Natural killer cell treated with Interleukin-12 subunit alpha and Interleukin-12 subunit beta and Interleukin-15 and Interleukin-18, amount 100 ng/mL, for 72 hours (primary cell): ENCODE data around the gene SPSB1. TPM values are rescaled to one million over a fixed set of nuclear protein-coding genes. Genes with fewer than 3 reads are reported as not detected.

Experiments
- ATAC-seq, 2 donors: fragments of 150-1000 bp; cut with Tn5 transposase in 1 of 2; sonication (Bioruptor Pico), chemical (Tn5 transposase) in 1 of 2; 2 replicates each; pipeline ENCODE4 v1.10.0; 2021
- DNase-seq: peaks from one replicate; pipeline ENCODE4 v3.0.0; 2022; ENCODE audit warnings: low spot score
- H3K27ac Mint-ChIP-seq, 2 donors: 1 replicate in 1 of 2; 2 replicates in 1 of 2; pipeline ENCODE4 v1.8.0; 2022; ENCODE audit warnings: mixed read lengths in 2 of 2, mild to moderate bottlenecking in 1 of 2, moderate library complexity in 1 of 2
- H3K27me3 Mint-ChIP-seq, 2 donors: 1 replicate in 1 of 2; 2 replicates in 1 of 2; pipeline ENCODE4 v1.8.0; 2022; ENCODE audit warnings: mixed read lengths in 2 of 2
- H3K36me3 Mint-ChIP-seq: one replicate; pipeline ENCODE4 v1.8.0; 2022; ENCODE audit warnings: mixed read lengths
- H3K4me1 Mint-ChIP-seq, 2 donors: 1 replicate in 1 of 2; 2 replicates in 1 of 2; pipeline ENCODE4 v1.8.0; 2022; ENCODE audit warnings: low read depth in 2 of 2, mixed read lengths in 2 of 2, mild to moderate bottlenecking in 1 of 2
- H3K4me3 Mint-ChIP-seq: one replicate; pipeline ENCODE4 v1.8.0; 2022; ENCODE audit warnings: mixed read lengths
- H3K9me3 Mint-ChIP-seq: 2 replicates; pipeline ENCODE4 v1.8.0; 2022; ENCODE audit warnings: mixed read lengths
- total RNA-seq, 2 donors: library from RNA; stranded (reverse); gene quantifications; one replicate each; pipeline ENCODE4 v1.2.3, GENCODE V29; 2022

SPSB1 gene
- total RNA-seq, 2 donors from 2014 or later, result 0.78 to 1.4 TPM

DNA sequence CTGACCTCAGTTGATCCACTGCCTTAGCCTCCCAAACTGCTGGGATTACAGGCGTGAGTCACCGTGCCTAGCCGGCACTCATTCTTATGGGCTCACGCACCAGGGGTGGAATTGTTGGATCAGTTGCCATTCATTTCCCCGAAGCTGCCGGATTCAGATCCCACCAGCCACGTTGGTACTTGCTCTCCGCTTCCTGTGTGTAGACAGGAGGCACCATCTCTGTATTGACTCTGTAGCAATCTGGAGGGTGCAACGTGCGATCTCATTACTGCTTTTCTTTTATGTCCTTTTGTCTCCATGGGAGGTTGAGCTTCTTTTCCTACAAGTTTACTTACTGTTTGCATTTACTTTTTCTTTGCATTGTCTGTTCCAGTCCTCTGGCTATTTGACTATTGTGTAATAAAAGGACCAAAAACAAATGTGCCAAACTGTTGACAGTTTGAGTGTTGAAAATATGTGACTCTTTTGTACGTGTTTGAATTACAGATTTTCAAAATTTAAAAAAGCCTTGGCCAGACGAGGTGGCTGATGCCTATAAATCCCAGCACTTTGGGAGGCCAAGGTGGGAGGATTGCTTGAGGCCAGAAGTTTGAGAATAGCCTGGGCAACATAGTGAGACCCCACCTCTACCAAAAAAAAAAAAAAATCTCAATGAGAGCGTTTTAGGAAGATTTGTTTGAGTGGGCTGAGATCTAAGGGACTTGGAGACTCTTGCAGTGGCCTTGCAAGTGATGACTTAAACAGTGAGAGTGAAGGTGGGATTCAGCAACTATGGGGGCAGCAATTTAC, 39.1 kb downstream of the SPSB1 start:
- Mint-ChIP-seq H3K36me3 (no peaks in the 10 kb centered on the region), H3K4me1 (peaks cover 14 to 16% of the 10 kb centered on the region in 2 donors), H3K27ac (no peak overlapping the region), H3K9me3 (no peaks in the 10 kb centered on the region), H3K4me3 (no peak overlapping the region), H3K27me3 (peaks cover 0 to 3% of the 10 kb centered on the region in 2 donors)
- no peak for DNase-seq
- no peak for ATAC-seq

DNA sequence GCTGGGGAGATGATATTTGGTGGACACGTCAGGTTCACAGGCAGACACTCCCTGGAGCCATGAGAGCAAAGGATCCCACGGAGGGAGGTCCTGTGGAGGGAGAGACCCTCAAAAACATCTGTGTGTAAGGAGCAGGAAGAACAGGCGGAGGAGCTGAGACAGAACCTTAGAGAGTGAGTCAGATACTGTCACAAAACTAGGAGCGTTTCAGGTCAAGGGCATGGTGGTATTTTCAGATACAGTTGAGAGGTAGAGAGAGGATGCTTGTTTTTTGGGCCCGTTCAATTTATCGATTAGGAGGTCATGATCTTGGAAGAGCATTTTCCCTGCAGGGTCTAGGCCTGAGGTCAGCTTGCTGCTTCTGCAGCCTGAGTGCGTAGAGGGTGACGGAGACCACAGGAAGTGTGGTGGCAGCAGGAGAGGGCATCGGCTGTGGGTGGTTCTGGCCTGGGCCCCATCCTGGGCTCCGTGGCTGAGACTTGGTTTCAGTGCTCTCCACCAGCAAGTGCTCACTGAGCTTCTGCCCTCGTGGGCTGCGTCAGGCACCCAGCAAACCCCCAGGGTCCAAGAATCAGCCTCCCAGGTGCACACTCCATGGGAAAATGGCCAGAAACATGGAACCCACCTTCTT, 39.9 kb downstream of the SPSB1 start:
- H3K27me3 Mint-ChIP-seq, result peaks cover 0 to 3% of the 10 kb centered on the region in 2 donors
- DNase-seq (no peak), ATAC-seq (peak; percentile 64 to 65)
- H3K36me3 Mint-ChIP-seq, result no peaks in the 10 kb centered on the region
- no peaks in the 10 kb centered on the region for H3K9me3 Mint-ChIP-seq
- H3K27ac Mint-ChIP-seq, result no peak overlapping the region
- peaks cover 14 to 16% of the 10 kb centered on the region in 2 donors for H3K4me1 Mint-ChIP-seq
- H3K4me3 Mint-ChIP-seq, result no peak overlapping the region

DNA sequence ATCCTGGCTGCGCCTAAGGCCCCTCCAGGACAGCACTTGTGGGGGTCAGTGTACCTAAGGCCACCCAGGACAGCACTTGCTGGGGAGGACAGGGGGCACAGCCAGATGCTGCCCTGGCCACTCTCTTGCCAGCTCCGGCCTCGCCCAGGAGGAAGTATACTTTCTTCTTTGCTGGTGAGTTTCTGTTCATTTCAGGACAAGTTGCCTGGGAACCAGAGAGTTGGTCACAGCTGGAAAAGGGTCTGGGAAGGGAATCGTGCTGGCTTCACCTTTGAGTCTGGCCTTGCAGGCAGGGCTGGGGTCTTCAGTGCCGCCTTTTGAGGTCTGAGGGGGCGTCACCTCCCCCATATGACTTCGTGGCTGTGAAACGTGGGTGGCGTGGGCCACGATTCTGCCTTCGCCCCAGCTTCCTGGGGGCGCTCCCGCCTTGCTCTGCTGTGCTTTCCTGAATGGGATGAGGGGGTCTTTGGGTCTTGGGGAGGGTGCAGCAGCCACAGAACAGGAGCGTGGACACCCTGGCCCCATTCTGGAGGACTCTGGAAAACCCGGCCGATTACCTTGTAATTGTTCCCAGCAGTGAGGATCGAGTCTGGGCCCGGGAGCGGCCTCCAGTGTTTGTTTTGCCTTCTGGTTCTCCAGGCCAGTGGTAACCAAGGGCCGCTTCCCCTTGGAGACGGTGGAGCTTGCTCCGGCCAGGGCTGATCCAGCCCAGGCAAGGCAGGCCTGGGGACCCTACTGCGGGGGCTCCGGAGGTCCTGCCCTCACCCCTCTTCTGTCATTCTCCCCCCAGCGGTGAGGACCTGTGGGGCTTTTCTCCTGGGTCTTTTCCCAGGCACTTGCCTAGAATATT, 45.9 kb downstream of the SPSB1 start:
- ATAC-seq (no peak), DNase-seq (no peak)
- Mint-ChIP-seq H3K27me3 (no peaks in the 10 kb centered on the region), H3K9me3 (no peaks in the 10 kb centered on the region), H3K4me1 (peaks cover 3 to 5% of the 10 kb centered on the region in 2 donors), H3K36me3 (no peaks in the 10 kb centered on the region), H3K27ac (no peak overlapping the region), H3K4me3 (no peak overlapping the region)

DNA sequence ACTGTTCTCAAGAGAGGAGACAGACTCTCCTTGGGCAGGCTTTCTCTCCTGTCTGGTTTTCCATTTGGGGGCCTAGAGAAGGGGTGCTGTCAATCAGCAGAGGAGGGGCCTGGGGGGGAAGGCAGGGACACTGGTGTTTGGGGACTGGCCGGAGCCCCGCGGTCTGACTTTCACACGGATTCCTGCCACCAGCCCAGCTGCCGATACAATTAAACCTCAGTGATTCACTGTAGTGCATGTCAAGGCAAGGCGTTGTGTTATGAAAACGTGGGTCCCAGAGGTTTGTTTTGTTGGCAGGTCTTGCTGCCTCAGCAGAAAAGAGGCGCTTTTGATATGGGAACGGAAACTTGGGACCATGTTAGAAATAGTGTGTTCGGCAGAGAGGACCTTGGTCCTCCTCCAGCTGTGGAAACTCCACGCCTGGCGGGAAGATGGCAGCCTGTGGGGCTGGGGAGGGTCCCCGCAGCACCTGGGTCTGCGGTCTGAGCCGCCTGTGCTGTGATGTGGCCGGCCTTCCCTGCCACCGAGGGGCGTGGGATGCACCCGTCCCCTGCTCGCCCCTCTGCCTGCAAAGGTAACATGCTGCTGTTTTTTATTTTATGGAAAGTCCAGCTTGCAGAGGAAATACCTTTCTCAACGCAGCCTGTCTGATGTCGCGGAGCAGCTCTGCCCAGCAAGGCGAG, 47.6 kb downstream of the SPSB1 start:
- Mint-ChIP-seq H3K27ac (no peak overlapping the region), H3K27me3 (no peaks in the 10 kb centered on the region), H3K36me3 (no peaks in the 10 kb centered on the region), H3K4me1 (no peaks in the 10 kb centered on the region), H3K4me3 (no peak overlapping the region), H3K9me3 (no peaks in the 10 kb centered on the region)
- DNase-seq, result no peak
- no peak for ATAC-seq

DNA sequence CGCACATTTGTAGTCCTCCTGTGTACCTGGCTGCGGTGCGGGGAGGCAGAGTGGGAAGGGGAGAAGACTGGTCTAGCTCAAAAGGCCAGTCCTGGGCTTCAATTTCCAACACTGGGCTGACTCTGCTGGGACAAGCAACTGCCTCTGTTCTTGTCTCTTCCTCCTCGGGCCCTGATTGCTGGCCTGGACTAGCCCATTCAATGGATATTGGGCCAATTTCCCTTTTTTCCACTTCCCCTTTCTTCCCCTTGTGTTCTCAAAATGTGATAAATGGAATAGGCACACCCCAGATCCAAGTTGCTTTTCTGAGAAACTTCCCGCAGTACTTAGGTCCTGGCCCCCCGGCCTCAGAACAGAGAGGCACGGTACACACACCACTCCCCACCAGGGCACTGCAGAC, 48.2 kb downstream of the SPSB1 start:
- Mint-ChIP-seq H3K4me3 (no peak overlapping the region), H3K27ac (no peak overlapping the region), H3K9me3 (no peaks in the 10 kb centered on the region), H3K4me1 (no peaks in the 10 kb centered on the region), H3K36me3 (no peaks in the 10 kb centered on the region), H3K27me3 (no peaks in the 10 kb centered on the region)
- DNase-seq (no peak), ATAC-seq (no peak)

DNA sequence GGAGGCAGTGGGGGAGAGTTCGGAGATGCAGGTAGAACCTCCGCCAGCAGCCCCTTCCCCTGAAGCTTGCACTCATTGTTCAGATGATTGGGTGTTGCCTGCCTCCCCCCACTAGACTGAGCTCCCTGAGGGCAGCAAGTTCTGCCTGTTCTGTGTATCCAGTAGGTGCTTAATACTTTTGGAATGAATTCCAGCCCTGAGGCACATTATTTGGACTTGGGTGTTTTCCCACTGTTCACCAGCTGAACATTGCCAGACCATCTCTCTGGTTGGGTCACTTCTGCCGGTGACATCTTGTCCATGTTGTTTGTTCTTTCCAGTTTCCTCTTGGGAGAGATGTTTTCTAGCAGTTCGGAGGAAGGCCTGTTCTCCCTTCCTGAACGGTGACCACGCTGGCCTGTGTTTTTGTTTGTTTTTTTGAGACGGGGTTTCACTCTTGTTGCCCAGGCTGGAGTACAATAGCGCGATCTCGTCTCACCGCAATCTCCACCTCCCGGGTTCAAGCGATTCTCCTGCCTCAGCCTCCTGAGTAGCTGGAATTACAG, 48.7 kb downstream of the SPSB1 start:
- no peak for DNase-seq
- ATAC-seq, result no peak
- H3K27me3 Mint-ChIP-seq, result no peaks in the 10 kb centered on the region
- H3K4me1 Mint-ChIP-seq, result no peaks in the 10 kb centered on the region
- H3K9me3 Mint-ChIP-seq, result no peaks in the 10 kb centered on the region
- no peak overlapping the region for H3K4me3 Mint-ChIP-seq
- no peak overlapping the region for H3K27ac Mint-ChIP-seq
- no peaks in the 10 kb centered on the region for H3K36me3 Mint-ChIP-seq

DNA sequence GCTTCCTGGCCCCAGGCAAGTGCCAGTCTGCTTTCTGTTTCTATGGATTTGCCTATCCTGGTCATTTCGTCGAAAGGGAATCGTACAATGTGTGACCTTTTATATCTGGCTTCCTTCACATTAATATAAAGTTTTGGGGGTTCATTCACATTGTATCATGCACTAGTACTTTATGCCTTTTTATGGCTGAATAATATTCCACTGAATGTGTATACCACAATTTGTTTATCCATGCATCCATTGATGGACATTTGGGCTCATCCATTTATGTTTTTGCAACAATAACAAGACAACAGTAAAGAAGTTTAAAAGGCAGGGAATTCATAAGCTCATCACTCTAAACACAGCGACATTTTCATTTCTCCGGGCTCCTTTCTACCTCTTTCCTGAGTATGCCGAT, 50.6 kb downstream of the SPSB1 start:
- ATAC-seq (no peak), DNase-seq (no peak)
- H3K4me1 Mint-ChIP-seq, result no peaks in the 10 kb centered on the region
- H3K36me3 Mint-ChIP-seq, result no peaks in the 10 kb centered on the region
- H3K4me3 Mint-ChIP-seq, result no peak overlapping the region
- no peaks in the 10 kb centered on the region for H3K9me3 Mint-ChIP-seq
- H3K27ac Mint-ChIP-seq, result no peak overlapping the region
- no peaks in the 10 kb centered on the region for H3K27me3 Mint-ChIP-seq

DNA sequence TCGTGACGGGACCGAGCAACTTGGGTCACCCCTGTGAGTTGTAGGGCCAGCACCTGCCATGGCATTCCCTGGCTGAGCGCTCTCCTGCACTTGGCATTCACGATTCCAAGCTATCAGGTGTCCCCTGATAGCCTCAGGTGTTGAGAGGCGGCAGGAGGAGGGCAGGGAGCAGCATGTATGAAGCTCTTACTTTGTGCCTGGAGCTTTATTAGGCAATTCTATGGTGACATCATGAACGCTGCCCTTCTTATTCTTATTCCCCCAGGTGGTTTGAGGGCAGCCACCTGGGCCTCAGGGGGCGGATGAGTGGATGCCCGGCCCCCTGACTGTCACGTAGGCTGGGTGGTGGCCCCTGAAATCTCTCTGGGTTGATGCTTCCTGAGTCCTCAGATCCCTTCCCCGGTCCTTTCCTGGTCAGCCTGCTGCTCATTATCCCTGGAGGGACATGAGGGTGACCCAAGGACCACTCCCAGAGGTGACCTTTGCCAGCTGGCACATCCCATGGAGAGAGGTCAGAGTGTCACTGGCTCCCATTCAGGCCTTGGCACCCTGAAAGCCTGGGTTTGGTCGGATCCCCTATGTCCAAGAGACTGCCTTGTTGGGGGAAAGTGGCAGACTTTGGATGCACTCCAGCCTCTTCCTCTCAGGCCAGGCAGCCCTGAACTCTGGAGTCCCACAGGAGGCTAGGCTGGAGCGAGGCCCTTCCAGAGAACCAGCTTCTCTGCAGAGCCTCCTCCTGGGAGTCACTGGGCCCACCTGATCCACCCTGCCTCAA, 51.9 kb downstream of the SPSB1 start:
- no peak overlapping the region for H3K4me3 Mint-ChIP-seq
- no peaks in the 10 kb centered on the region for H3K27me3 Mint-ChIP-seq
- no peak overlapping the region for H3K27ac Mint-ChIP-seq
- no peaks in the 10 kb centered on the region for H3K9me3 Mint-ChIP-seq
- DNase-seq (no peak), ATAC-seq (no peak)
- H3K36me3 Mint-ChIP-seq, result no peaks in the 10 kb centered on the region
- no peaks in the 10 kb centered on the region for H3K4me1 Mint-ChIP-seq

DNA sequence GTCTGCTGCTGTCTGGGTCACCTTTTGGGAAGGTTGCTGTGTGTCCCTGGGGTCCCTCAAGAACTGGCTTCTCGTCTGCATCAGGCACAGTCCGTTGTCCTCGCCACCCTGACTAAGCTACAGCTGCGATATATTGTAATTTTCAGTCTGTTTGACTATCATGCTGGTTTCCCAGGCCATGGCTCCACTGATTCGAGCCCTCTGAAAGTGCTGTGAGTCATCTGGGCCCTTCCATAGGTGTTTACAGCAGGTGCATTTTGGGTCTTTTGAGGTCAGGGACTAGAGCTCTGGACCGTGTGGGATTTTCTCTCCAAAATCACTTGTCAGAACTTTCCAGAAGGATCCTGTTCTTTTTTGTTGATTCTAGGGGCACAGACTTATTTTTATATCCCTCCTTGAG, 52.8 kb downstream of the SPSB1 start:
- Mint-ChIP-seq H3K9me3 (no peaks in the 10 kb centered on the region), H3K4me3 (no peak overlapping the region), H3K4me1 (no peaks in the 10 kb centered on the region), H3K27ac (no peak overlapping the region), H3K36me3 (no peaks in the 10 kb centered on the region), H3K27me3 (no peaks in the 10 kb centered on the region)
- ATAC-seq (no peak), DNase-seq (no peak)

DNA sequence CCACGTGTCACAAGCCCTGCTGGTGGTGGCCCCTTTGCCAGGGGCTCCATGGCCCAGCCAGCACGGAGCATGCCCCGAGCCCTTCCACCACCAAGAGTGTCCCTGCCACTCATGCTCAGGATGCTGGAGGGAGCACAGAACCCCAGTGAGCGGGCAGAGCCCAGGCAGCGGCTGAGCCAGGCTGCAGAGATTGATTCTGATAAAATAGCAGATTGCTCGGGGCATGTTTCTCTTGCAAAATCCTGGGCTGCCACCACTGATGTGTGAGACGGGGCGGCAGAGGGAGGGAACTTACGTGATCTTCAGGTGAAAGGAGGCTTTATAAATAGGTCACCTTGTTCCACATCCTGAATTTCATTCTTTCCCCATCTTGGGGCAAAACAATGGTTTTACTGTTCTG, 53.2 kb downstream of the SPSB1 start:
- ATAC-seq, result no peak
- Mint-ChIP-seq H3K9me3 (no peaks in the 10 kb centered on the region), H3K27ac (no peak overlapping the region), H3K4me3 (no peak overlapping the region), H3K27me3 (no peaks in the 10 kb centered on the region), H3K36me3 (no peaks in the 10 kb centered on the region), H3K4me1 (no peaks in the 10 kb centered on the region)
- DNase-seq, result no peak

DNA sequence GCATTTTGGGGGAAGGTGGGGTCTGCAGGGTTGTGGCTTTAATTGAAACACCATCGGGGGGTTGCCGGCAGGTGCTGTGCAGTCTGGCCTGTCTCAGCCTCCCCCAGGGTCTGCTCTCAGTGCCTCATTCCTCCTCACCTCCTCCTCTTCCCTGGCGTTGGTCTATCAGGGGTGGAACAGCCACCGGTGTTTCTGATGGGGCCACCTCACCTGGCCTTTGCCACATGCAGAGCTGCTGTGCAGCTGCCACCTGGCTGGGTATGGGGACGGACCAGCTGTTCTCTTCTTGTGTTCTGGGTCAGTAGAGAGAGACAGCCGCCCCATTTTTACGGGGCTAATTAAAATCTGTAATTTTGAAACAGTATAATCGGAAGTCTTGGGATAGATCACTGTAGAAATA, 53.9 kb downstream of the SPSB1 start:
- Mint-ChIP-seq H3K9me3 (no peaks in the 10 kb centered on the region), H3K36me3 (no peaks in the 10 kb centered on the region), H3K4me1 (no peaks in the 10 kb centered on the region), H3K27me3 (no peaks in the 10 kb centered on the region), H3K4me3 (no peak overlapping the region), H3K27ac (no peak overlapping the region)
- DNase-seq (no peak), ATAC-seq (no peak)

DNA sequence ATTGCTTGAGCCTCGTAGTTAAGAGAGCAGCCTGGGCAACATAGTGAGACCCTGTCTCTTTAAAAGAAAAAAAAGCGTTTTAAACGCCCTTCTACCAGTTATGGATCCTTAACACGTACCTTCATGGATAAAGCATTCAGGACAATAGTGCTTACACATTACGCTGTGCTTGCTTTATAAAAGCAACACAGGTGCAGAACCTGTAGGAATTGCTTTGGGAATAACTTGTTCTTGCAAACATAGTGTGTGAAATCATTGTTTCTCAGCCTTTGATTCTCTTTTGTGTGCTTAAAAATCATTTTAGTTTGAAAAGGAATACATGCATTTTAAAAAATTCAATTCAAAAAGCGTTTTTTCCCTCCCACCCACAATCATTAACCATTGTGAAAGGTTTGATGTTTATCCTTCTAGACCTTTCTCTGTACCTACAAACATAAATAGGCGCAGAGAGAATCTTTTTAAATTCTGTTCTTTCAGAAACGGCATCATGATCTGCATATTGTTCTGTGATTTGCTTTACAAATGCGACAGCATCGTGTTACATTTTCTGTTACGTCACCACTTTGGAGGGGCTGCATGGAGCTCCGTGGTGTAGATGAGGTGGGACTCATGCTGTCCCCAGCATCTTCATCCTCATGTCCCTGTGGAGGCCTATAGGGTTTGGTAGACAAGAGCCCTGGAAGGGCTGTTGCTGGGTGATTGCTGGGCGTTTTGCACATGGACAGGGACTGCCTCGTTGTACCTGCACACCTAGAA, 54.6 kb downstream of the SPSB1 start:
- Mint-ChIP-seq H3K4me1 (no peaks in the 10 kb centered on the region), H3K27me3 (no peaks in the 10 kb centered on the region), H3K36me3 (no peaks in the 10 kb centered on the region), H3K27ac (no peak overlapping the region), H3K9me3 (no peaks in the 10 kb centered on the region), H3K4me3 (no peak overlapping the region)
- no peak for DNase-seq
- no peak for ATAC-seq
